NCI-H526 treated with DMSO at 0.1 percent for 48 hours (cell line): ENCODE results near the gene PTK7.
A peak's percentile ranks its signal among the peaks of the same experiment; 100 is the strongest.

Experiments
- DNase-seq: peaks from one replicate; lab custom pipeline; 2025; lab: John Stamatoyannopoulos, UW

PTK7 gene

DNA sequence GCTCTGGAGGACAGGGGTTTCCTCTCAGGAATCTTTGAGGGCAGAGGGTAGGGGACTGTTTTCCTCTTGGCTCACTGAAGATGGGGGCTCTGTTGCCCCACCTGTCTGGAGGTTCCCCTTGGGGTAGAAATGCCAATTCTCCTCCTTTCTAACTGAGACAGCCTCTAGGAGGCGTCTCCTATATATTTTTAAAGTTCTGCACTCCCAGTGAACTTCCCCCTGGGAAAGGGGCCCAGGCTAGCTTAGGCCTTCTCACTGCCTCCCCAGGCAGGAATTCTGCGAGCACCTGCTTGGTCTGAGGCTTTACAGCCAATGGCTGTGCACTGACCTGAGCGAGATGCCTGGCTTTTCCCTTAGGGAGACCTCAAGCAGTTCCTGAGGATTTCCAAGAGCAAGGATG, 70.1 kb downstream of the PTK7 start:
- no peak for DNase-seq

GRCh38 chr6:43146709-43147688, 70.9 kb downstream of the PTK7 start:
- no peak for DNase-seq

DNA sequence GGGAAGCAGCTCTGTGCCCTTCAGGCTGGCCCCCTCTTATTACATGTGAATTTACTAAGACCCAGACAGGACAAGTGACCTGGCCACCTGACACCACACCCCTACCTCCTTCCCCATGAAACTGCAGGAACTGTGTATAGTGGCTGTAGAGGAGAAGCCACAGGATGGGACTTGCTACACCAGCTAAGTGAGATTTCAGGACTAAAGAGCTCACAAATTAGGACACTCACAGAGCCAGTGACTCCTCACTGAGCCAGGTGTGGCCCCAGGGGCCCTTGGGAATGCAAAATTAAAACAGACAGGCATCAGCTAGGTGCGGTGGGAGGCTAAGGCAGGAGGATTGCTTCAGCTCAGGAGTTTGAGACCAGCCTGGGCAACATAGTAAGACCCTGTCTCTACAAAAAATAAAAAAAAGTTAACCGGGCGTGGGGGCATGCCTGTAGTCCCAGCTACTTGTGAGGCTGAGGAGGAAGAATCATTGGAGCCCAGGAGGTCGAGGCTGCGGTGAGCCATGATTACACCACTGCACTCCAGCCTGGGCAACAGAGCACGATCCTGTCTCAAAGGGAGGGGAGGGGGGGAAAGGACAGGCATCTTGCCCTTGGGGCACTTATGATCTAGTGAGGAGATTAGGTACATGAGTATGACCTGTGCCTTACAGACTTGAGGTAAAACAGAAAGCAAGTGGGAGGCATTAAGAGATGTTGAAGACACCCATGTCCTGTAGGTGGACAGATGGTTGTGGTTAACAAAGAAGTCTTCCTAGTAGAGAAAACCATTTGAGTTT, 71.8 kb downstream of the PTK7 start:
- no peak for DNase-seq

GRCh38 chr6:43149265-43149664, 73.2 kb downstream of the PTK7 start:
- DNase-seq = no peak

DNA sequence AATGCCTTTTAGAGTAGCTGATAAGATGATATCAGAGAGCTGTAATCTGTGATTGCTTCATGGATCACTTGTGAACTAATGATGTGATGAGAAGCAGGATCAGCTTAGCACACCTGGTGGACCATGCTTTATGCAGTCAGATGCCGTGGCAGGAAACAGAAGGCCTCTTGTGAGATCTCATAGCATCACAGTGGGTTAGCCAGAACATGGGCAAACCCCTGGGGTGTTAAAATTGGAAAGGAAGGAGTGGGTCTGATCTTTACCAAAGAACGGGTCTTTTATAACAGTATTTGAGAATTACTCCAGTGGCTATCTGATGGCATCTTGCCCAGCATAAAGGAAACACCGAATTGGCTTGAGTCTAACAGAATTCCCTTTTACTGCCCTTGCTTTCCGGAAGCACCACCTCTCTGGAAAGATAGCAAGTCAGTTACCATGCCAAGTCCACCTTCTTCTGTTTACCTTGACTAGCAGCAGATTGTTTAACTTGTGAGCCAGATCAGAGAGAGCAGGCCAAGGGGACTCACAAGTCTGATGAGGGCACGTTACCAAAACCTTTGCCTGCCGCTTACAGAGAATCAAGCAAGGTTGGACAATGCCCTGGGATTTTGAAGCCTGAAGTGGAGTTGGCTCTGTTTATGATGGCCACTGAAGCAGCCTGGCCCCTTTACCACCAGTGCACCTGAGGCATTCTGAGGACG, 74.1 kb downstream of the PTK7 start:
- no peak for DNase-seq

- DNase-seq = no peak
These were observed 83.5 kb downstream of the PTK7 start for GRCh38 chr6:43159599-43159998.

DNA sequence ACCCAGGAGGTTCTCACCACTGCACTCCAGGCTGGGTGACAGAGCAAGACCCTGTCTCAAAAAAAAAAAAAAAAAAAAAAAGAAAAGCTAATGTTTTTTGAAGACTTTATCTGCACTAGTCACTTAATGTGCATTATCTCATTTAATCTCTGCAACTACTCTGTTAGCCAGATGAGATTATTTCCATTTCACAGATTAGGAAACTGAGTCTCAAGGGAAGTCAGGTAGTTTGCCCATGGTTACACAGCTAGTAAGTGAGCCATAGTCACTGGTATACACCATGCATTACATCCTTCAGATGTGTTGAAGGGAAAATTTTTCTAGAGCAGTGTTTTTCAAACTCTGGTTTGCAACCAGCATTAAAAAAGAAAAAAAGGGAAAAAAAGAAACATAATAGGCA, 87.8 kb downstream of the PTK7 start:
- DNase-seq = no peak

GRCh38 chr6:43170417-43170930, 94.4 kb downstream of the PTK7 start:
- no peak for DNase-seq

DNA sequence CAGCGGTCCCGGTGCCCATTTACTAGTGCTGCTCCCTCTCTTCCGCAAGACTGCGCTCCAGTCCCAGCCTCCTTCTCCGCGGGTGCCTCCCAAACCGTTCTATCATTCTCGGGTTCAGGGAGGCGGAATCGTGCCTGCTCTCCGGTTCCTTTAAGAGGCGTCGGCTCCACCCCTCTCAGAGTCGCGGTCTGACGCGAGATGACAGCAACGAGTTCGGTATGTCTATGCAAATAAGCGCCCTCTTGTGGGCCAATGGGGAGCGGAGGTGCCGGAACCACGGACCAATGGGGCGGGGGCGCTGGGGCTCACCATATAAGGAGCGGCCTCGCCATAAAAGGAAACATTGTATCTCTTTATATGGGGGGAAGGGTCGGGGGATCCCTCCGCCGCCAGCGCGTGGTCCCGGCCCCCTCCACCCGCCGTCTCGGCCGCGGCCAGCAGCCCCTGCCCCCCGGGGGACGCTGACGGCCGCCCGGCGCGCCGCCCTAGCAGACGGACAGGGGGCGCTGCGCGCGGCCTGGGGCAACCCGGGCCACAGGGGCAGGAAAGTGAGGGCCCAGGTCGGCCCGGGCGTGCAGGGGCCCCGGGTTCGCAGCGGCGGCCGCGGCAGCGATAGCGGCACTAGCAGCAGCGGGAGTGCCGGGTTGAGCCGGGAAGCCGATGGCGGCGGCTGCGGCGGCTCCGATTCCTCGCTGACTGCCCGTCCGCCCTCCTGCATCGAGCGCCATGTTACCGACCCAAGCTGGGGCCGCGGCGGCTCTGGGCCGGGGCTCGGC, 95.0 kb downstream of the PTK7 start, which contains the start of gene SRF:
Gene SRF (plus strand): TSS at position 339 of the 776 bp plus-strand sequence. CDS start 388 bp downstream, at position 727.
- peak; percentile 97 for DNase-seq

- DNase-seq = no peak
These were observed 95.6 kb downstream of the PTK7 start for GRCh38 chr6:43171707-43172103.

- DNase-seq = peak; percentile 33
These were observed 96.2 kb downstream of the PTK7 start for GRCh38 chr6:43172104-43173007.

- no peak for DNase-seq
These were observed 97.6 kb downstream of the PTK7 start for GRCh38 chr6:43173591-43174262.

GRCh38 chr6:43174263-43175112, 98.4 kb downstream of the PTK7 start:
- peak; percentile 96 for DNase-seq

DNA sequence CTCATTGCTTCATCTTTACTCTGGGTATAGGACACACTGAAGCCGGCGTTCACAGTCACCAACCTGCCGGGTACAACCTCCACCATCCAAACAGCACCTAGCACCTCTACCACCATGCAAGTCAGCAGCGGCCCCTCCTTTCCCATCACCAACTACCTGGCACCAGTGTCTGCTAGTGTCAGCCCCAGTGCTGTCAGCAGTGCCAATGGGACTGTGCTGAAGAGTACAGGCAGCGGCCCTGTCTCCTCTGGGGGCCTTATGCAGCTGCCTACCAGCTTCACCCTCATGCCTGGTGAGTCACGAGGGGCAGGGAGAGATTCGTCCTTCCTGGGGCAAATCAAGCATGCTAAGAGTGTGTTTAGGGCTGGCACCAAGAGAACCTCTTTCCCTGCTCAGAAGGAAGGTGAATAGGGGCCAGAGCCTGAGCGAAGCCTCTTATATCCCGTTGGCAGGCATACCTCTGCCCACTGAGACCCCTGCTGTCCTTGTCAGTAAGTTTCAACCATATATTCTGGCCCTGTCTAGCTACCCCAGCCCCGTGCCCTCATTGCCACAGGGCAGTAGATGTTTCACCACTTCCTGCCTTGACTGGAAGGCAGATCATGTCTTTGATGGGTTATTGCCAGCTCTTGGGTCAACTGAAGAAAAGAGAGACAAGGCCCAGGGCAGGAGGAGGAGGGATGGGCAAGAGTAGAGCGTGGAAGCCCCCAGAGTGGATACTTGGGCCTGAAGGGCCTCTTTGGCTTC, 99.7 kb downstream of the PTK7 start:
- DNase-seq = no peak

DNA sequence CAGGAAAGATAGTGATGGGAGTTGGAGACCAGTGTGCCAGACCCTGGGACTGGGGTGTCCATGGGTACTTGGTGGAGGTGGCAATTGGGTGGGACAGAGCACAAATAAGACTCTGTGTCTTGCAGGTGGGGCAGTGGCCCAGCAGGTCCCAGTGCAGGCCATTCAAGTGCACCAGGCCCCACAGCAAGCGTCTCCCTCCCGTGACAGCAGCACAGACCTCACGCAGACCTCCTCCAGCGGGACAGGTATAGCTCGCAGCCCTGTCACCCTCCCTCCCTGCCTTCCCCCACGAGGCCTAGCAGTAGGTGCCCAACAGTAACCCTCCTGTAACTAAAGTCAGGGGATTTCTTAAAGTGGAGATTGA, 100.3 kb downstream of the PTK7 start:
- no peak for DNase-seq

DNA sequence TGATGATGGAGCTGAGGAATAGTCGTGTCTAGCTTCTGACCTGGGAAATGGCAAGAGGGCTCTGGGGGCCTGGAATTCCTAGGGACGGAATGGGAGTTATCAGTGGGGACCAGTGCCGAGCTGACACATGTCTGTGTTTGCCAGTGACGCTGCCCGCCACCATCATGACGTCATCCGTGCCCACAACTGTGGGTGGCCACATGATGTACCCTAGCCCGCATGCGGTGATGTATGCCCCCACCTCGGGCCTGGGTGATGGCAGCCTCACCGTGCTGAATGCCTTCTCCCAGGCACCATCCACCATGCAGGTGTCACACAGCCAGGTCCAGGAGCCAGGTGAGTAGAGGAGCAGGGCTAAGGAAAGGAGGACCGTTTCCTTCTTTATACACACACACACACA, 102.0 kb downstream of the PTK7 start:
- DNase-seq = no peak

DNA sequence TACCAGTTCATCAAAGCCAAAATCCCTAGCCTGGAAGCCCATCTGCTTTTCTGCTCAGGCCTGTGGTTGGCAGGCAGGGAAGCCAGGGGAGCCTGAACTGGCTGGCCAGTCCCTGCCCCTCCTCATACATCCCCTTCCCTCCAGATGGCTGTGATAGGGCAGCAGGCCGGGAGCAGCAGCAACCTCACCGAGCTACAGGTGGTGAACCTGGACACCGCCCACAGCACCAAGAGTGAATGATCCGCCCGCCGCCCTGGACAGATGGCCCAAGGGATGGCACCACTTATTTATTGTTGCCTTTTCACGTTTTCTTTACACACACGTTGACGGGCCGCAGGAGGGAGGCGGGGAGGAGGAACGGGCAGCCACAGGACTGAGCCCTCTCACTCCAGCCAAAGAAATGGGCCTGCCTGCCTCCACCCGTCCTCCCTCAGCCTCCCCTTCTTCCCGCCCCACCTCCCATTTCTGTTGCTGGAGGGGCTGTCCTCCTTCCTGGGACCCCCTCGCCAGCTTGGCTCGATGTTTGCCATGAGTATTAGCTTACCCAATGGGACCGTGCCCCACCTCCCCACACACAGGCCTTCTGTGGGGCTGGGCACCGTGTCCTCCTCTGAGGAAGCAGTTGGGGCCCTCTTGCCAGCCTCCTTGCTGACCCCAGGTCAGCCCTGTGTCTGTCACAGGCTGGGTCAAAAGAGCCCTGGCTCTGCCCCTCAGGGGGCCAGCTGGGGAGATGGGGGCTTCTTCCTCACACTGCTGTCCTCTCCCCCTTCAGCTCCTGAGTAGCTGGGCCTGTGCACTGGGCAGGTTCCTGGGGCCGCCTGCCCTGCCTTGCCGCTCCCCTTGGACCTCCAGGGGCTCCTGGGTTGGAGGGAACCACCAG, 103.1 kb downstream of the PTK7 start:
- no peak for DNase-seq
